ENCODE measurements around the gene CEP85L. TPM values are rescaled to one million over a fixed set of nuclear protein-coding genes. Genes with fewer than 3 reads are reported as not detected.

Gene CEP85L
- total RNA-seq, 6 experiments from 2014 or later: 6.6 to 8.8 (median 7.6) TPM

DNA sequence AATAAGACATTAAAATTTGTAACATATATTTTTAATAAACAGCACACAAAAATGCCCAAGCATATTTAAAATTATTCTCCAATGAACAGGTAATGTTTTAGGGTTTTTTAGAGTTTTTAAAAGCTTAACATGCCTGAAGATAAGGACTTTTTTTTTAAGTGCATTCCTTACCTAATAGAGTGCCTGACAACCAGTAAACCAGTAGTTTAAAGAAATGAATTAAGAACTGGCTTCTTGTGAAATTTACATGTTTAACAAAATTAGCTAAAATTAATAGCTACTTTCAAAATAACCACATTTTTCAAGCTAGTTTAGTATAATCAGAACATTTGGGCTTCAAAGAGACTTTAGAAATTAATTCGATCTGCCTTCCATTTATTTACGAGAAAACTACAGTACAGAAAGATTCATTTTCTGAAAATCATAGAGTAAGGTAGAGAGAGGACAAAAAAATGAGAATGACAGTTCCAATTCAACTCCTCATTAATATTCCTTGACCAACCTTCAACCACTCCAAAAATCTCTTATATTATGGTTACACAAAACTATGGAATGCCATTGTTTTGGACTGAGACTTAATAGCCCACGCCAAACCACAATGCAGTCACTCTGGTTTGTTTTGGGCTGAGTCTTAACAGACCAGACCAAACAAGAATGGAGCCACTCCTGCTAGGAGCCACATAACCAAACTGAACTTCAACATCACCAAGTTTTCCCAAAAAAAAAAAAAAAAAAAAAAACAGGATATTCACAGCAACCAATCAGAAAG is 109.0 kb downstream of the CEP85L start:
- no peaks in the 10 kb centered on the region for H3K36me3 Mint-ChIP-seq (ENCODE audit: low read depth)
- H3K27ac Mint-ChIP-seq: peak overlapping the region; percentile 66
- no peak overlapping the region for H3K4me3 Mint-ChIP-seq
- no peaks in the 10 kb centered on the region for H3K9me3 Mint-ChIP-seq
- TF ChIP-seq, protein P1, sequence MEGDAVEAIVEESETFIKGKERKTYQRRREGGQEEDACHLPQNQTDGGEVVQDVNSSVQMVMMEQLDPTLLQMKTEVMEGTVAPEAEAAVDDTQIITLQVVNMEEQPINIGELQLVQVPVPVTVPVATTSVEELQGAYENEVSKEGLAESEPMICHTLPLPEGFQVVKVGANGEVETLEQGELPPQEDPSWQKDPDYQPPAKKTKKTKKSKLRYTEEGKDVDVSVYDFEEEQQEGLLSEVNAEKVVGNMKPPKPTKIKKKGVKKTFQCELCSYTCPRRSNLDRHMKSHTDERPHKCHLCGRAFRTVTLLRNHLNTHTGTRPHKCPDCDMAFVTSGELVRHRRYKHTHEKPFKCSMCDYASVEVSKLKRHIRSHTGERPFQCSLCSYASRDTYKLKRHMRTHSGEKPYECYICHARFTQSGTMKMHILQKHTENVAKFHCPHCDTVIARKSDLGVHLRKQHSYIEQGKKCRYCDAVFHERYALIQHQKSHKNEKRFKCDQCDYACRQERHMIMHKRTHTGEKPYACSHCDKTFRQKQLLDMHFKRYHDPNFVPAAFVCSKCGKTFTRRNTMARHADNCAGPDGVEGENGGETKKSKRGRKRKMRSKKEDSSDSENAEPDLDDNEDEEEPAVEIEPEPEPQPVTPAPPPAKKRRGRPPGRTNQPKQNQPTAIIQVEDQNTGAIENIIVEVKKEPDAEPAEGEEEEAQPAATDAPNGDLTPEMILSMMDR (IDR thresholded peaks at IDR 0.05): no peak
- no peaks in the 10 kb centered on the region for H3K27me3 Mint-ChIP-seq (ENCODE audit: insufficient read depth)
- DNase-seq: peak; percentile 81
- H3K4me1 Mint-ChIP-seq (ENCODE audit: low read depth): peaks cover 29% of the 10 kb centered on the region

DNA sequence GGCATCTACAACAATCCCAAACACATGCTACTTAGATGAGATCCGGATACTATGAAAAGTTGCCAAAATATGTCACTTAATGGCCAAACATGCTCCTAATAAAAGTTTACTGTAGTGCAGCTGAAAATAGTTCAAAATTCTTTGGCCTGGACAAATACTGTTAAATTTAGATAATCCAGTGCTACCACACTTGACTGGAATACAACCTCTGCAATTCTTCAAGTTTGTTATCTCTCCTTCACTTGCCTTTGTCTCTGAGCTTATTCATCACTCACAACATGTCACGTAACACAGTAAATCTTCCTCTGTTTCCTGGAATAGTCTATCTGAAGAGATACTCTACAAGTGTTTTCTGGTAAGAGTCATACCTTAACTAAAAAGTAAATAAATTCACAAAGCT is 113.8 kb downstream of the CEP85L start:
- no peak overlapping the region for H3K27ac Mint-ChIP-seq
- no peaks in the 10 kb centered on the region for H3K27me3 Mint-ChIP-seq (ENCODE audit: insufficient read depth)
- peak; percentile 32 for DNase-seq
- H3K36me3 Mint-ChIP-seq (ENCODE audit: low read depth): no peaks in the 10 kb centered on the region
- H3K4me3 Mint-ChIP-seq: no peak overlapping the region
- no peaks in the 10 kb centered on the region for H3K9me3 Mint-ChIP-seq
- peaks cover 13% of the 10 kb centered on the region for H3K4me1 Mint-ChIP-seq (ENCODE audit: low read depth)
- TF ChIP-seq, protein P1 (IDR thresholded peaks at IDR 0.05): no peak

DNA sequence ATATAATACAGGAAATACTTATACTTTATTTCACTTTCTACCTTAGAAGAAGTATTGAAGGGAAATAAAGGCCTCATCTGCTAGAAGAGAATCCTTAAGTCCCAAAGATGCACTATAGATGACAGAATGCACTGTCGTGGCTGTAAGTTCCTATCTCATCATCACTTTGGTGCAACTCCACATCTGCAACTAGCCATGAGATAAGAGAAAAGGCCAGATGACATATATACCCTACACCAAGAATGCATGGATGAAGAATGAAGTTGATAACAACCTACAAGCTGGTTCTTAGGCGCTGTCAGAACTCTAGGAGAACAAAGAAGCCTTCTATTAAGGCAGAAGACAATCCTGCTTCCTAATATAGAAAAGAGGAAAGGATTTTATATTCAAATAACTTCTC is 114.9 kb downstream of the CEP85L start:
- H3K27ac Mint-ChIP-seq: no peak overlapping the region
- H3K27me3 Mint-ChIP-seq (ENCODE audit: insufficient read depth): no peaks in the 10 kb centered on the region
- no peaks in the 10 kb centered on the region for H3K9me3 Mint-ChIP-seq
- H3K4me1 Mint-ChIP-seq (ENCODE audit: low read depth): peaks cover 8% of the 10 kb centered on the region
- H3K4me3 Mint-ChIP-seq: no peak overlapping the region
- TF ChIP-seq, protein P1 (IDR thresholded peaks at IDR 0.05): no peak
- no peak for DNase-seq
- H3K36me3 Mint-ChIP-seq (ENCODE audit: low read depth): no peaks in the 10 kb centered on the region

DNA sequence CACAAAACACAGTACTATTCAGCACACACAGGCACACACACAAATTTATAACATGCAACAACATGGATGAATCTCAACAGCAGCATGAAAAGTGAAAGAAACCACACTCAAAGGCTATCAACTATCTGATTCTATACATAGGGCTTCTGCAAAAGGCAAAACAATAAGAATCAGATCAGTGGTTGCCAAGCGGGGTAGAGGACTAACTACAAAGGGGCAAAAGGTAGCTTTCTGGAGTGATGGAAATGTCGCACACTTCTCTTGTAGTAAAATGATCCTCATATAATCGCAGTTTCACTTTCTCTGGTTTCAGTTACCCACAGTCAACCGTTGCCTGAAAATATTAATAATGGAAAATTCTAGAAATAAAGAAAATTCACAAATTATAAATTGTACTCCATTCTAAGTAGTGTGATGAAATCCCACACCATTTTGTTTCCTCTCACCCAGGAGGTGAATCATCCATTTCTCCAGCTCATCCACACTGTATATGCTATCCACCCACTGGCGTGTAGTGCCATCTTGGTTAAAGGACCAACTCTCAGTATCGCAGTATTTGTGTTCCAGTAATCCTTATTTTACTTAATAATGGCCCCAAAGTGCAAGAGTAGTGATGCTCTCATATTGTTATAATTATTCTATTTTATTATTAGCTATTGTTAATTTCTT is 116.1 kb downstream of the CEP85L start:
- TF ChIP-seq, protein P1 (IDR thresholded peaks at IDR 0.05): no peak
- DNase-seq: no peak
- Mint-ChIP-seq H3K4me1 (ENCODE audit: low read depth) (peaks cover 8% of the 10 kb centered on the region), H3K27ac (no peak overlapping the region), H3K4me3 (no peak overlapping the region), H3K36me3 (ENCODE audit: low read depth) (peaks cover 8% of the 10 kb centered on the region), H3K9me3 (peaks cover 7% of the 10 kb centered on the region; the same call in 1 of the 2 replicates), H3K27me3 (ENCODE audit: insufficient read depth) (no peaks in the 10 kb centered on the region)

DNA sequence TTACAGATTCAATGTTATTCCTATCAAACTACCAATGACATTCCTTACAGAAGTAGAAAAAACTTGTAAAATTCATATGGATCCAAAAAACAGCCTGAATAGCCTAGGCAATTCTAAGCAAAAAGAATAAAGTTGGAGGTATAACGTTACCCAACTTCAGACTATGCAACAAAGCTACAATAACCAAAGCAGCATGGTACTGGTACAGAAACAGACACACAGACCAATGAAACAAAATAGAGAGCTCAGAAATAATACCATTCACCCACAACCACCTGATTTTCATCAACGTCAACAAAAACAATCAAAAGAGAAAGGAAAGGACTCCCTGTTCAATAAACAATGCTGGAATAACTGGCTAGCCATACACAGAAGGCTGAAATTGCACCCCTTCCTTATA is 120.4 kb downstream of the CEP85L start:
- Mint-ChIP-seq H3K4me3 (no peak overlapping the region), H3K27ac (no peak overlapping the region), H3K27me3 (ENCODE audit: insufficient read depth) (no peaks in the 10 kb centered on the region), H3K4me1 (ENCODE audit: low read depth) (peaks cover 4% of the 10 kb centered on the region), H3K9me3 (peaks cover 7% of the 10 kb centered on the region; the same call in 1 of the 2 replicates), H3K36me3 (ENCODE audit: low read depth) (peaks cover 8% of the 10 kb centered on the region)
- TF ChIP-seq, protein P1 (IDR thresholded peaks at IDR 0.05): no peak
- DNase-seq: no peak
